ENCODE results near the gene DUS4L. TPM values are rescaled to one million over a fixed set of nuclear protein-coding genes. Genes with fewer than 3 reads are reported as not detected.

Gene DUS4L
- total and polyA plus RNA-seq, 2 of the 13 experiments (the other 11 are each of a cell fraction or from before 2014, with no cell fraction given), result 5.6 to 9.8 TPM

GRCh38 chr7:107581387-107582013 lies 17.7 kb downstream of the DUS4L start:
- peaks cover 6% of the 10 kb centered on the region for H3K79me2 ChIP-seq (ENCODE audit: insufficient read depth, low read length)

More at GRCh38 chr7:107581387-107582013, 17.7 kb downstream of the DUS4L start:
- peak overlapping the region; percentile 95; the same call in 1 of the 2 replicates for H3K9ac ChIP-seq (ENCODE audit: insufficient read depth, low read depth, low read length)
- no peak for FAIRE-seq
- no peaks in the 10 kb centered on the region for H4K20me1 ChIP-seq (ENCODE audit: insufficient read depth, low read length)
- peaks cover 11% of the 10 kb centered on the region for H3K4me1 ChIP-seq (ENCODE audit: insufficient read depth, low read length)
- H3K36me3 ChIP-seq (replicated peaks in 1 of 2; ENCODE audit: control insufficient read depth in 1 of 2, insufficient read depth in 2 of 2, low read length in 2 of 2), result peaks cover 0 to 9% of the 10 kb centered on the region in 2 experiments; a peak in 1 of 5 replicates
- TF ChIP-seq ZNF510 (CRISPR knock-in tag; IDR thresholded peaks at IDR 0.05; ENCODE audit: low read depth), result no peak
- TF ChIP-seq ZNF121 (CRISPR knock-in tag; IDR thresholded peaks at IDR 0.05), result no peak
- TF ChIP-seq ZNF792 (CRISPR knock-in tag; IDR thresholded peaks at IDR 0.05), result no peak
- TF ChIP-seq, protein P1, sequence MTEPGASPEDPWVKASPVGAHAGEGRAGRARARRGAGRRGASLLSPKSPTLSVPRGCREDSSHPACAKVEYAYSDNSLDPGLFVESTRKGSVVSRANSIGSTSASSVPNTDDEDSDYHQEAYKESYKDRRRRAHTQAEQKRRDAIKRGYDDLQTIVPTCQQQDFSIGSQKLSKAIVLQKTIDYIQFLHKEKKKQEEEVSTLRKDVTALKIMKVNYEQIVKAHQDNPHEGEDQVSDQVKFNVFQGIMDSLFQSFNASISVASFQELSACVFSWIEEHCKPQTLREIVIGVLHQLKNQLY (CRISPR knock-in tag; IDR thresholded peaks at IDR 0.05), result no peak
- no peak for TF ChIP-seq JUND (CRISPR knock-in tag; IDR thresholded peaks at IDR 0.05)
- no peak for TF ChIP-seq ZNF484 (CRISPR knock-in tag; IDR thresholded peaks at IDR 0.05; ENCODE audit: borderline replicate concordance, low read depth)
- no peak for TF ChIP-seq GATA4 (IDR thresholded peaks at IDR 0.05; ENCODE audit: borderline replicate concordance, low read depth)
- TF ChIP-seq BCL6 (CRISPR knock-in tag; IDR thresholded peaks at IDR 0.05), result no peak
- TF ChIP-seq STAT6 (CRISPR knock-in tag; IDR thresholded peaks at IDR 0.05; ENCODE audit: borderline replicate concordance), result no peak
- no peak for TF ChIP-seq IRF2 (CRISPR knock-in tag; IDR thresholded peaks at IDR 0.05)
- TF ChIP-seq ZNF691 (CRISPR knock-in tag; IDR thresholded peaks at IDR 0.05; ENCODE audit: borderline replicate concordance, low read depth), result no peak
- H3K27me3 ChIP-seq (ENCODE audit: control insufficient read depth in 1 of 2, insufficient read depth in 2 of 2, low read length in 2 of 2), result no peaks in the 10 kb centered on the region
- WGBS (ENCODE audit: low lambda C conversion rate), result 81% methylated on average over 5 of the region's 5 CpGs
- BruUV-seq (replicated peaks), result no TSS peak
- CTCF ChIA-PET (ENCODE audit: low intra/inter-chr PET ratio, low total read pairs), result no interaction called here
- DNase-seq (ENCODE audit: low spot score), result no peak
- POLR2A ChIA-PET, result no interaction called here
- intact Hi-C loops (cut with micrococcal nuclease; ENCODE audit: unreplicated experiment), result loop anchor here (5.0 kb wide), 1 partner anchor 146 kb away; no protein-coding TSS in a partner anchor
- in situ Hi-C loops (cut with HindIII; ENCODE audit: extremely low pct_ligation_motif_present, low pct_unique_long_range_greater_than_20kb), result no loop called here
- no peak for ATAC-seq
- no peaks in the 10 kb centered on the region for H3K9me3 ChIP-seq (ENCODE audit: low read length)
- H3K4me2 ChIP-seq (ENCODE audit: low read depth, low read length), result peak overlapping the region; percentile 73
- H2AFZ ChIP-seq (ENCODE audit: low read length), result no peak overlapping the region
- H3K4me3 ChIP-seq (replicated peaks in 1 of 3; ENCODE audit: insufficient read depth in 1 of 3, low read depth in 2 of 3, low read length in 3 of 3), result peak overlapping the region in 2 of 3 experiments; percentile 87 to 95; a peak in 4 of 6 replicates
- H3K27ac ChIP-seq (ENCODE audit: extremely low read length, insufficient read depth, low read length), result no peak overlapping the region
